OCI-LY7 (cell line): ENCODE measurements around the gene EGR2.

Experiments used
- EZH2phosphoT487 ChIP-seq: fragments of 200-600 bp; sonication (generic); IDR thresholded peaks from 2 replicates; pipeline ENCODE4 v1.6.1; 2018; ENCODE audit warnings: low read depth, borderline replicate concordance, mild to moderate bottlenecking, mixed run types, antibody characterized with exemption, low read length, moderate library complexity, mixed read lengths
- TF ChIP-seq, protein P1 (sequence below): fragments of 200-600 bp; sonication (generic); conservative IDR thresholded peaks from 2 replicates; pipeline ENCODE4 v1.5.1; 2014; ENCODE audit warnings: mild to moderate bottlenecking, antibody characterized with exemption, low read length, moderate library complexity, mixed read lengths

DNA sequence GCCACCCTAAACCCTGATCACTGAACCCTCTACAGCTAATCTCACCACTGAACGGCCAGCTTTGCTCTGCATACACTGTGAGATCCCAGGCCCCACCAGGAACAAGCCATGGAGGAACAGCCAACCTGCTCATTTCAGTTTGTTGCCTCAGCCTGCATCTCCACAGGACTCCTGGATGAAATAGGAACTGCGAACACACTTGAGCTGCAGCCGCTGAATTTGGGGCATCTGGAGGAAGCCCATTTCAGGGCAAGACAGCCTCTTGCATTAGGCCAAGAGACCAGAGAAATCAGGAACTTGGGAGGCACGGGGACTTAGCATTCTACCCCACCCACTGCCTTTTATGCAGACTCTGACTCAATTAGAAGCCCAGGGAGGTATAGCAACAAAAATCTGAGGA lies 14.5 kb upstream of the EGR2 start:
- TF ChIP-seq EZH2phosphoT487: no peak
- TF ChIP-seq, protein P1, sequence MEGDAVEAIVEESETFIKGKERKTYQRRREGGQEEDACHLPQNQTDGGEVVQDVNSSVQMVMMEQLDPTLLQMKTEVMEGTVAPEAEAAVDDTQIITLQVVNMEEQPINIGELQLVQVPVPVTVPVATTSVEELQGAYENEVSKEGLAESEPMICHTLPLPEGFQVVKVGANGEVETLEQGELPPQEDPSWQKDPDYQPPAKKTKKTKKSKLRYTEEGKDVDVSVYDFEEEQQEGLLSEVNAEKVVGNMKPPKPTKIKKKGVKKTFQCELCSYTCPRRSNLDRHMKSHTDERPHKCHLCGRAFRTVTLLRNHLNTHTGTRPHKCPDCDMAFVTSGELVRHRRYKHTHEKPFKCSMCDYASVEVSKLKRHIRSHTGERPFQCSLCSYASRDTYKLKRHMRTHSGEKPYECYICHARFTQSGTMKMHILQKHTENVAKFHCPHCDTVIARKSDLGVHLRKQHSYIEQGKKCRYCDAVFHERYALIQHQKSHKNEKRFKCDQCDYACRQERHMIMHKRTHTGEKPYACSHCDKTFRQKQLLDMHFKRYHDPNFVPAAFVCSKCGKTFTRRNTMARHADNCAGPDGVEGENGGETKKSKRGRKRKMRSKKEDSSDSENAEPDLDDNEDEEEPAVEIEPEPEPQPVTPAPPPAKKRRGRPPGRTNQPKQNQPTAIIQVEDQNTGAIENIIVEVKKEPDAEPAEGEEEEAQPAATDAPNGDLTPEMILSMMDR: no peak
